Activated naive CD4-positive, alpha-beta T cell treated with anti-CD3 and anti-CD28 coated beads, Interleukin-2, amount 50 U/mL, for 24 hours (primary cell): ENCODE data around the gene EDEM2.
"Not testable (repeated sequence)": the region's sequence is repeated elsewhere in the genome, so short reads cannot be mapped to it uniquely, and the experiment has no call there.

ENCODE experiments used
- H3K27ac Mint-ChIP-seq: one replicate; pipeline ENCODE4 v1.8.0; 2021; ENCODE audit warnings: mild to moderate bottlenecking, mixed read lengths
- H3K27me3 Mint-ChIP-seq: one replicate; pipeline ENCODE4 v1.8.0; 2021; ENCODE audit warnings: mixed read lengths
- H3K36me3 Mint-ChIP-seq: one replicate; pipeline ENCODE4 v1.8.0; 2021; ENCODE audit warnings: mixed read lengths
- H3K4me1 Mint-ChIP-seq: one replicate; pipeline ENCODE4 v1.8.0; 2021; ENCODE audit warnings: mixed read lengths
- H3K4me3 Mint-ChIP-seq: one replicate; pipeline ENCODE4 v1.8.0; 2021; ENCODE audit warnings: mild to moderate bottlenecking, mixed read lengths
- H3K9me3 Mint-ChIP-seq: one replicate; pipeline ENCODE4 v1.8.0; 2021; ENCODE audit warnings: mixed read lengths

EDEM2 gene

GRCh38 chr20:35120012-35120701 is 27.0 kb downstream of the EDEM2 start:
- no peaks in the 10 kb centered on the region for H3K4me1 Mint-ChIP-seq
- H3K4me3 Mint-ChIP-seq, result no peak overlapping the region
- no peaks in the 10 kb centered on the region for H3K9me3 Mint-ChIP-seq
- no peaks in the 10 kb centered on the region for H3K27me3 Mint-ChIP-seq
- H3K27ac Mint-ChIP-seq, result no peak overlapping the region
- peaks cover 17% of the 10 kb centered on the region for H3K36me3 Mint-ChIP-seq

- no peaks in the 10 kb centered on the region for H3K27me3 Mint-ChIP-seq
- peak overlapping the region; percentile 20 for H3K27ac Mint-ChIP-seq
- no peaks in the 10 kb centered on the region for H3K9me3 Mint-ChIP-seq
- H3K36me3 Mint-ChIP-seq, result peaks cover 12% of the 10 kb centered on the region
- H3K4me3 Mint-ChIP-seq, result no peak overlapping the region
- no peaks in the 10 kb centered on the region for H3K4me1 Mint-ChIP-seq
These were observed 29.5 kb downstream of the EDEM2 start for GRCh38 chr20:35117629-35118028.

DNA sequence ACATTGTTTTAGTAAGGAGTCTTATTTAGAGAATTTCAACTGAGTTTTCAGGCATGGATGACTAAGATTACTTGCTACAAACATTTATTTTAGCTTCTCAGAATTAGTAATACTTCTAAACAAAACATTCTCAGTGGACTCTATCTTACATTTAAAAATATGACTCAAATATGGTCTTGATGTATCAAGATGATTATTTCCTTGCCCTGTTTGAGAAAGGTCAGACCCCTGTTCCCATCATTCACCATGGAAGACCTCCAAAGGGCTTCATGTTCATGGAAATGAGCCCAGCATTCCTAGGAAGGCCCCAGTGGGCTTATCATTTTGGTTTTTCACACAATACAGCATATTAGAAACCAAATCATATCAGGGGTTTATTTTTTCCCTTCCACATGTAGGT is 29.9 kb downstream of the EDEM2 start:
- Mint-ChIP-seq H3K27me3 (no peaks in the 10 kb centered on the region), H3K4me1 (no peaks in the 10 kb centered on the region), H3K4me3 (no peak overlapping the region), H3K36me3 (peaks cover 12% of the 10 kb centered on the region), H3K9me3 (no peaks in the 10 kb centered on the region), H3K27ac (no peak overlapping the region)

- Mint-ChIP-seq H3K4me3 (no peak overlapping the region), H3K36me3 (peaks cover 14% of the 10 kb centered on the region), H3K4me1 (no peaks in the 10 kb centered on the region), H3K27me3 (no peaks in the 10 kb centered on the region), H3K9me3 (no peaks in the 10 kb centered on the region), H3K27ac (peak overlapping the region; percentile 79)
These were observed 30.9 kb downstream of the EDEM2 start for GRCh38 chr20:35116258-35116657.

- no peaks in the 10 kb centered on the region for H3K27me3 Mint-ChIP-seq
- H3K9me3 Mint-ChIP-seq, result no peaks in the 10 kb centered on the region
- H3K4me1 Mint-ChIP-seq, result no peaks in the 10 kb centered on the region
- peak overlapping the region; percentile 79 for H3K27ac Mint-ChIP-seq
- peaks cover 14% of the 10 kb centered on the region for H3K36me3 Mint-ChIP-seq
- H3K4me3 Mint-ChIP-seq, result no peak overlapping the region
These were observed 31.5 kb downstream of the EDEM2 start for GRCh38 chr20:35115606-35116005.

- H3K4me3 Mint-ChIP-seq, H3K27ac Mint-ChIP-seq, H3K9me3 Mint-ChIP-seq, H3K27me3 Mint-ChIP-seq, H3K36me3 Mint-ChIP-seq, H3K4me1 Mint-ChIP-seq: not testable (repeated sequence)
These were observed 34.9 kb downstream of the EDEM2 start for GRCh38 chr20:35112276-35112675.

DNA sequence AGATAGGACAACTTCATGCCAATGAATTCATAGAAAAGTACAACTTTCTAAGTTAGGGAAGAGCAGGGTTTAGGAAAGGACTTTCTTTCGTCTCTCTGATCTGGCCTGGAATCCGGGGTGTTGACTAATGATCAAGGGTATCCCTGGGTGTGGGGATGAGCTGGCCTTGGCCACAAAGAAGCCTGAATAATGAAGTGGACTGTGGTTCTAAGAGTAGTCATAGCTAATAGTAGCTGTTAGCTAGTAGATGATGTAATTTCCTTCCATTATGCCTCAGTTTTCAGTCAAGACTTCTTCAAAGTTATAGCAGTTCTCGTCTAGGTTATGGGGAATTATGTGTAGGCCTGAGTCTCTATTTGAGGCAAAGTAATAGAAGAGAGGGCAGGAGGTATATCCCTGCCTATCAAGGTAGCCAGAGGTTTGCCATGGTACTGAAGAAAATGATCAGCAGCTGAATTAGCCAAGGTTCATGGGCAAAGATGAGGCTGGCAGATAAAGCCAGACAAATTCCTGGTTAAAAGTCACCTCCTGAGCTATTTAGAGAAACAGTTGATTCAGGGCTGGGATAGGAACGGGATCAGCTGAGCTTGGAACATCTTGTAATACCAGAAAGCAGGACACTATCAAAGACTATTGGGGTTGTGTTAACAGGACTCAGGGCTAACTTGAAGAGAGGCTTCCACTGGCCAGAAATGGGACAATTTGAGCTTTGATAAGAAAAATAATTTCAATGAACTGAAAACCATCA is 35.8 kb downstream of the EDEM2 start:
- peak overlapping the region; percentile 5 for H3K27ac Mint-ChIP-seq
- peaks cover 6% of the 10 kb centered on the region for H3K36me3 Mint-ChIP-seq
- no peaks in the 10 kb centered on the region for H3K4me1 Mint-ChIP-seq
- H3K27me3 Mint-ChIP-seq, result no peaks in the 10 kb centered on the region
- H3K9me3 Mint-ChIP-seq, result no peaks in the 10 kb centered on the region
- H3K4me3 Mint-ChIP-seq, result no peak overlapping the region

- H3K27ac Mint-ChIP-seq, result no peak overlapping the region
- H3K4me1 Mint-ChIP-seq, result no peaks in the 10 kb centered on the region
- H3K4me3 Mint-ChIP-seq, result no peak overlapping the region
- H3K9me3 Mint-ChIP-seq, result no peaks in the 10 kb centered on the region
- H3K27me3 Mint-ChIP-seq, result no peaks in the 10 kb centered on the region
- peaks cover 5% of the 10 kb centered on the region for H3K36me3 Mint-ChIP-seq
These were observed 38.2 kb downstream of the EDEM2 start for GRCh38 chr20:35108921-35109320.

DNA sequence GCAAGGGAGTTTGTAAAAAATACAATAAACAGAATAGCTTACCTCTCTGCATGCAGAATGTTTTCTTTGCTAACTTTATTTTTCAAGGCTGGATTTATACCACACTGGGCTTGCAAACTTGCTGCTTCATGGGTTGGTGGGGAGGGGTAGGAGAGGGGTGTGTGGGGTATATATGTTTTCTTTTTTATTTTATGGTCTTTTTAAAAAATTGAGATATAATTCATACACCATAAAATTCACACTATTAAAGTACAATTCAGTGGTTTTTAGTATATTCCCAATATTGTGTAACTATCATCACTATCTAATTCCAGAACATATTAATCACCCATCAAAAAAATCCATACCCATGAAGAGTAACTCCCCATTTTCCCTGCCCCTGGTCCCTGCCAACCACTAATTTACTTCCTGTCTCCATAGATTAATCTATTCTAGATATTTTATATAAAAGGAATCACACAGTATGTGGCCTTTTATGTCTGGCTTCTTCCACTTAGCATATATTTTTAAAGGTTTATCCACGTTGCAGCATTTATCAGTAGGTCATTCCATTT is 40.2 kb downstream of the EDEM2 start:
- Mint-ChIP-seq H3K27ac (no peak overlapping the region), H3K4me1 (no peaks in the 10 kb centered on the region), H3K9me3 (no peaks in the 10 kb centered on the region)

DNA sequence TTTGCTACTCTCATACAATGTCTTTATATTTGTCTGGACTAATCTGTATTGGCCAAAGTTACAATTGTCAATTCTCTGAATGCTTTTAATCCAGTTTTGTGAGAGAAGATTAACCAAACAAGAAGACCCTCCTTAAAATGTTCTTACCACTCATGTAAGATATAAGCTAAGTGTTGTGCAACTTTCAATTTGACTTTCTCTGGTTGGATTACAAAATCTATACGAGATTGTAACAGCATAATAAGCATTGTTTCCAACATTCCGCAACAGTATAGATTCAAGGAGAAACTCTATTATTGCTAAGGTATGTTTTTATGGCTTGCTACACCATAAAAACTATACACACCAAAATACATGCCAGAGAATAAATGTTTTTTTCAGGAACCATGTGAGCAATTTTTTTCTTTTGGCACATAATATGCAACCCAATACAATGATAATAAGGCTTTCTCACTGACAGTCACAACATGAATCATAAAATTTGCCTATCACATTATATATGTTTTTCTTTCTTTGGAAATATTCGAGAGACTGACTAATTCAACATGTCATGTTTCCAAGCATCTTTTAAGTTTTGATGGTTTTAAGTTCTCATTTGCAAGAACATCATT is 42.3 kb downstream of the EDEM2 start:
- H3K27me3 Mint-ChIP-seq, result no peaks in the 10 kb centered on the region
- H3K4me3 Mint-ChIP-seq, result no peak overlapping the region
- H3K9me3 Mint-ChIP-seq, result no peaks in the 10 kb centered on the region
- H3K27ac Mint-ChIP-seq, result no peak overlapping the region
- no peaks in the 10 kb centered on the region for H3K36me3 Mint-ChIP-seq
- H3K4me1 Mint-ChIP-seq, result no peaks in the 10 kb centered on the region

More for the DNA sequence above, 40.2 kb downstream of the EDEM2 start:
- peaks cover 3% of the 10 kb centered on the region for H3K36me3 Mint-ChIP-seq
- no peaks in the 10 kb centered on the region for H3K27me3 Mint-ChIP-seq
- H3K4me3 Mint-ChIP-seq, result no peak overlapping the region

DNA sequence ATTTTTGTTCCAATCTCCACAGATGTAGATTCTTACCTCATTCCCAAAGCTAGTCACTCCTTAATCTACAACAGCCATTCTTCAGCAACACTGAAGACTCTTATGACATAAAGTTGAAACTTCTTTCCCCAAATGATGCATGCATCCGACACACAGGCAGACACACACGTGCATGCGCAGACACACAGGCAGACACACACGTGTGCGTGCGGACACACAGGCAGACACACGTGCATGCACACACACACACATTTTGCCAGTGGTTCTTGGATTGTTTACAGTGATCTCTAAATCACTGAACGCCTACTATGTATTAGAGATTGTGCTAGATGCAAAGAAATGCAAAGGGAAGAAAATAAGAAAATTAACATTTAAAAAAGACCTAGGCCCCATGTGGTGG is 45.5 kb downstream of the EDEM2 start:
- H3K4me1 Mint-ChIP-seq, result no peaks in the 10 kb centered on the region
- no peak overlapping the region for H3K27ac Mint-ChIP-seq
- H3K27me3 Mint-ChIP-seq, result no peaks in the 10 kb centered on the region
- H3K4me3 Mint-ChIP-seq, result no peak overlapping the region
- H3K9me3 Mint-ChIP-seq, result no peaks in the 10 kb centered on the region
- no peaks in the 10 kb centered on the region for H3K36me3 Mint-ChIP-seq

GRCh38 chr20:35093267-35093884 is 53.8 kb downstream of the EDEM2 start:
- H3K9me3 Mint-ChIP-seq, result no peaks in the 10 kb centered on the region
- H3K4me1 Mint-ChIP-seq, result peaks cover 40% of the 10 kb centered on the region
- H3K27ac Mint-ChIP-seq, result peak overlapping the region; percentile 100
- H3K4me3 Mint-ChIP-seq, result peak overlapping the region; percentile 91
- H3K27me3 Mint-ChIP-seq, result no peaks in the 10 kb centered on the region
- H3K36me3 Mint-ChIP-seq, result peaks cover 2% of the 10 kb centered on the region

DNA sequence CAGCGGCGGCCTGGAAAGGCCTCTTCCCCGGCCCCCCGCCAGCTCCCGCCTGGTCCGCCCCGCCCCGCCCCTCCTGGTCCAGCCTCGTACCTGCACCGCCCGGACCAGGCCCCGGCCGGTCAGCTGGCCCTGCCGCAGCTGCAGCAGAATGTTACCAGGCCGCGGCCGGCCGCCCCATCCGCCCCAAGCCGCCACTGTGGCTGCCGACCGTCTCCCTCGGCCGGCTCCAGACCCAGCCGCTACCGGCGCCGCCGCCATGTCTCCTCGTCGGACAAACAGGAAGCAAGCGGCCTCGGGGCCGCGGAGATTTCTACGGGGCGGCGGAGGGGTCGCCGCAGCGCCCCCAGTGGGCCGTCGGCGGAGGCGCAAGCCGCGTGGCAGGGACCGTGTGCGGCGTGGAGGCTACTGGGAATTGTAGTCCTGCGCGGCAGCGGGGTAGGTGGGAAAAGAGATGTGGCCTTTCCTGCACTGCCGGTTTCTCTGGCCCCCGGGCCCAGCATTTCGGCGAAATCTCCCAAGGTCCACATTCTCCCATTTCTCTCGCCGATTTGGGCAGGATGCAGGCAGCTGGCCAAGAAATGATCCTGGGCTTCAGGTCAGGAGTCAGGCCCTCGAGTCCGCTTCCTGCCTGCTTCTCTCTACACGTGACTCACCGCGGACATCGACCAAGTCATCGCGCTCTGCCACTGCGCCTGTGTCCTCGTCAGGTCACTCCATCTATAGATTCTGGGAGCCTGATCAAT is 54.4 kb downstream of the EDEM2 start, which contains the start of gene TRPC4AP:
Gene TRPC4AP (minus strand): TSS at position 284 of the 743 bp plus-strand sequence. CDS start 26 bp downstream, at position 258.
- H3K9me3 Mint-ChIP-seq, result no peaks in the 10 kb centered on the region
- peaks cover 2% of the 10 kb centered on the region for H3K36me3 Mint-ChIP-seq
- H3K27me3 Mint-ChIP-seq, result no peaks in the 10 kb centered on the region
- peak within 1 kb of the TSS; percentile 91 for H3K4me3 Mint-ChIP-seq
- peak within 1 kb of the TSS; percentile 100 for H3K27ac Mint-ChIP-seq
- H3K4me1 Mint-ChIP-seq, result peaks cover 47% of the 10 kb centered on the region

DNA sequence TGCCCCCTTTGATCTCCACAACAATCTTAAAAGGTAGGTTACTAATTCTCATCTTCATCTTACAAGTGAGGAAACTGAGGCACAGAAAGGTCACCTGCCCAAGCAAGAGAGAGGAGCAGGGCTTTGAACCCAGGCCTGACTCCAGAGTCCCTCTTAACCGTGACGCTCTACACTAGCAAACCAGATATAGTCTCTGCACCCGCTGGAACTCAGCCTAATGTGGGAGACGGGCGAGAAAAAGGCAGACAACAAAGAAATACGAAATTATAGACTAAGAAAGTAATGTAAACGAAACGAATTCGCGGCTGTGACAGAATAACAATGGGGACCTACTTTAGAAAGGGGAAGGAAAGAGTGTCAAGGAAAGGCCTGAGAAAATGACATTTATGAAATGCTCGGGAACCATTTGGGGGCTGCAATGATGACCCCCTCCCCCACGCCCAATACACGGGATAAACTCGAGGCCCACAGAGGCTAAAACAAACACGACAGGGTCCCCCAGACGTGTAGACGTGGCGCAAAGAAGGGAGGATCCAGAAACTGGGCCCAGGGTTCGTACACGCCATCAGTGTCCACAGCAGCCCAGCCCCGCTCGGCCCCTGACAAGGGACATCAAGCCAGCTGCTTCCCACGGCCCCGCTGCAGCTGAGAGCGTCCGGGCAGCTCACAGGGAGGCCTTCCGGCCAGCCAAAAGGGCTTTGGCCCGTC is 55.2 kb downstream of the EDEM2 start:
- Mint-ChIP-seq H3K9me3 (no peaks in the 10 kb centered on the region), H3K4me1 (peaks cover 50% of the 10 kb centered on the region), H3K27me3 (no peaks in the 10 kb centered on the region), H3K36me3 (peaks cover 2% of the 10 kb centered on the region), H3K4me3 (peak overlapping the region; percentile 91), H3K27ac (peak overlapping the region; percentile 98)
